GM12878 (cell line): ENCODE data around the gene EDEM3. TPM values are rescaled to one million over a fixed set of nuclear protein-coding genes. Genes with fewer than 3 reads are reported as not detected.

ENCODE experiments used
- ATAC-seq: fragments of 200-7000 bp; cut with Tn5 transposase; 3 replicates; pipeline ENCODE4 v1.9.1; 2020; ENCODE audit warnings: mild to moderate bottlenecking, moderate library complexity
- BruUV-seq: library from RNA; stranded (reverse); fragments of 400-500 nt; replicated peaks from 2 replicates; lab custom pipeline; 2021; lab: Mats Ljungman, UMichigan
- CTCF ChIA-PET: fragments of 300-600 bp; sonication (Branson Sonifier 250); formaldehyde crosslinking; extraction: SDS; loops from one replicate; lab custom pipeline; 2021; ENCODE audit warnings: inconsistent platforms; lab: Yijun Ruan, JAX
- POLR2A ChIA-PET: fragments of 350-600 bp; formaldehyde crosslinking; extraction: SDS; loops from one replicate; lab custom pipeline; 2021; ENCODE audit warnings: inconsistent platforms; lab: Charles Lee
- RAD21 ChIA-PET: fragments of 300-600 bp; sonication (Branson Sonifier 250); formaldehyde crosslinking; loops from one replicate; lab custom pipeline; 2023; ENCODE audit warnings: antibody characterized with exemption; ENCODE audit not compliant: unreplicated experiment; lab: Charles Lee
- SMC1A ChIA-PET: fragments of 300-600 bp; sonication (Branson Sonifier 250); formaldehyde crosslinking; loops from one replicate; lab custom pipeline; 2023; ENCODE audit not compliant: unreplicated experiment, uncharacterized antibody; lab: Charles Lee
- DNase-seq: peaks from one replicate; pipeline ENCODE4 v3.0.0-alpha.2; 2011; ENCODE audit warnings: low read depth, low spot score
- FAIRE-seq: peaks from 3 replicates; lab custom pipeline; 2011; peaks lifted over from hg19 to GRCh38; lab: Jason Lieb, UNC
- H2AFZ ChIP-seq: 2 replicates; pipeline ENCODE4 v1.6.0; 2011; ENCODE audit warnings: low read depth, low read length, control low read depth; ENCODE audit not compliant: control insufficient read depth
- H3K27ac ChIP-seq: 2 replicates; pipeline ENCODE4 v1.5.1; 2011; ENCODE audit warnings: control low read depth; ENCODE audit not compliant: control insufficient read depth, insufficient read depth
- H3K27me3 ChIP-seq, 2 experiments: replicated peaks in 1 of 2; 2 replicates each; pipeline versions ENCODE4 v1.6.0 to v1.6.1; 2011; ENCODE audit warnings: low read length in 1 of 2; ENCODE audit not compliant: control insufficient read depth in 2 of 2, insufficient read depth in 2 of 2
- H3K36me3 ChIP-seq, 2 experiments: 2 replicates each; pipeline ENCODE4 v1.5.1; 2011; ENCODE audit warnings: low read length in 1 of 2; ENCODE audit not compliant: control insufficient read depth in 2 of 2, insufficient read depth in 2 of 2
- H3K4me1 ChIP-seq: 2 replicates; pipeline ENCODE4 v1.6.1; 2011; ENCODE audit warnings: mild to moderate bottlenecking, low read length, moderate library complexity, mixed read lengths; ENCODE audit not compliant: control insufficient read depth, insufficient read depth
- H3K4me2 ChIP-seq: 2 replicates; pipeline ENCODE4 v1.6.0; 2011; ENCODE audit warnings: control low read depth; ENCODE audit not compliant: control insufficient read depth, insufficient read depth
- H3K4me3 ChIP-seq: fragments of 200-600 bp; sonication (generic); 2 replicates; pipeline ENCODE4 v1.5.1; 2016
- H3K79me2 ChIP-seq: 2 replicates; pipeline ENCODE4 v1.6.0; 2011; ENCODE audit warnings: low read length; ENCODE audit not compliant: control insufficient read depth, insufficient read depth
- H3K9ac ChIP-seq: 2 replicates; pipeline ENCODE4 v1.8.0; 2011; ENCODE audit warnings: low read length, control low read depth, mixed read lengths; ENCODE audit not compliant: control insufficient read depth, insufficient read depth
- H3K9me3 ChIP-seq: replicated peaks from 3 replicates; pipeline ENCODE4 v1.5.1; 2011; ENCODE audit warnings: mild to moderate bottlenecking, low read length; ENCODE audit not compliant: control insufficient read depth, insufficient read depth
- H4K20me1 ChIP-seq: 2 replicates; pipeline ENCODE4 v1.6.0; 2011; ENCODE audit not compliant: control insufficient read depth, insufficient read depth
- CBFB ChIP-seq: IDR thresholded peaks from 2 replicates; pipeline ENCODE4 v1.6.1; 2016; ENCODE audit warnings: antibody characterized with exemption, low read depth
- CREB1 ChIP-seq: IDR thresholded peaks from 2 replicates; pipeline ENCODE4 v1.6.1; 2012; ENCODE audit warnings: low read depth, mild to moderate bottlenecking, inconsistent platforms
- FOXK2 ChIP-seq: fragments of 450-650 bp; IDR thresholded peaks from 2 replicates; pipeline ENCODE4 v1.6.1; 2017; ENCODE audit warnings: mild to moderate bottlenecking, moderate library complexity
- NFXL1 ChIP-seq: fragments of 450-650 bp; IDR thresholded peaks from 2 replicates; pipeline ENCODE4 v1.6.1; 2017; ENCODE audit warnings: antibody characterized with exemption, mild to moderate bottlenecking, borderline replicate concordance
- SIN3A ChIP-seq: IDR thresholded peaks from 2 replicates; pipeline ENCODE4 v1.6.1; 2012; ENCODE audit warnings: low read depth, low read length, improper control_type of control experiment
- SIX5 ChIP-seq: IDR thresholded peaks from 2 replicates; pipeline ENCODE4 v1.6.1; 2011; ENCODE audit warnings: mild to moderate bottlenecking, low read depth, low read length, moderate library complexity; ENCODE audit not compliant: severe bottlenecking
- SMAD1 ChIP-seq: fragments of 450-650 bp; IDR thresholded peaks from 2 replicates; pipeline ENCODE4 v1.6.1; 2018; ENCODE audit warnings: mild to moderate bottlenecking, low read depth; ENCODE audit not compliant: partially characterized antibody
- SP1 ChIP-seq: IDR thresholded peaks from one replicate; pipeline ENCODE4 v1.6.1; 2011; ENCODE audit warnings: low read depth, low read length
- SREBF1 ChIP-seq: IDR thresholded peaks from 2 replicates; pipeline ENCODE4 v1.6.1; 2012; ENCODE audit warnings: mild to moderate bottlenecking, low read length
- WGBS: methylation state at CpG from one replicate; pipeline ENCODE4 v1.1.6; 2016; ENCODE audit warnings: low lambda C conversion rate; ENCODE audit not compliant: insufficient replicate concordance, insufficient coverage; ENCODE audit errors: missing lambda C conversion rate; 5-methylcytosine and 5-hydroxymethylcytosine counted together
- in situ Hi-C: fragments of 300-500 bp; cut with MboI; formaldehyde crosslinking; loops from 9 replicates; pipeline ENCODE4 v1.14.3; 2018; ENCODE audit warnings: mixed read lengths
- intact Hi-C: fragments of 100-400 bp; cut with micrococcal nuclease; formaldehyde crosslinking; loops from one replicate; pipeline ENCODE4 v1.14.2; 2022; ENCODE audit not compliant: unreplicated experiment
- polyA plus RNA-seq, 11 experiments: library from polyadenylated mRNA; depleted of rRNA in 4 of 11; unstranded in 6 of 11; stranded (reverse) in 5 of 11; fragments of >200 nt; fragmentation: Nextera tagmentation in 4 of 11; fragmentation: Illumina TruSeq in 1 of 11; extraction: Ambion mirVana in 4 of 11; extraction: Trizol in 1 of 11; gene quantifications; 1 replicate in 1 of 11; 2 replicates in 10 of 11; pipeline versions ENCODE4 v1.2.1 to v1.2.3, GENCODE V29; 2011 to 2016; ENCODE audit warnings: inconsistent platforms in 2 of 11, missing spikeins in 2 of 11, low read depth in 1 of 11
- total RNA-seq, 4 experiments: library from RNA; depleted of rRNA in 3 of 4; stranded (reverse); fragments of >200 nt in 3 of 4; fragmentation: Illumina TruSeq in 1 of 4; extraction: Trizol in 1 of 4; gene quantifications; 2 replicates each; pipeline versions ENCODE4 v1.2.1 to v1.2.3, GENCODE V29; 2013 to 2021
- TF ChIP-seq, protein P1 (sequence below): fragments of 150-350 bp; IDR thresholded peaks from 2 replicates; pipeline ENCODE4 v1.6.1; 2016; ENCODE audit warnings: low read depth, low read length
- TF ChIP-seq, protein P2 (sequence below): fragments of 450-650 bp; IDR thresholded peaks from 2 replicates; pipeline ENCODE4 v1.6.1; 2017; ENCODE audit warnings: antibody characterized with exemption, mild to moderate bottlenecking, moderate library complexity
- TF ChIP-seq, protein P3 (sequence below): fragments of 450-650 bp; IDR thresholded peaks from 2 replicates; pipeline ENCODE4 v1.6.1; 2017; ENCODE audit warnings: mild to moderate bottlenecking, low read depth, inconsistent platforms; ENCODE audit not compliant: poor library complexity, severe bottlenecking
- TF ChIP-seq, protein P4 (sequence below): IDR thresholded peaks from 2 replicates; pipeline ENCODE4 v1.6.1; 2011; ENCODE audit warnings: low read depth, mild to moderate bottlenecking, low read length, moderate library complexity, borderline replicate concordance; ENCODE audit errors: extremely low read depth

Gene EDEM3
- total and polyA plus RNA-seq, 10 of the 15 experiments (the other 5 are each of a cell fraction or from before 2014, with no cell fraction given): 6.4 to 19.3 (median 14.3) TPM

DNA sequence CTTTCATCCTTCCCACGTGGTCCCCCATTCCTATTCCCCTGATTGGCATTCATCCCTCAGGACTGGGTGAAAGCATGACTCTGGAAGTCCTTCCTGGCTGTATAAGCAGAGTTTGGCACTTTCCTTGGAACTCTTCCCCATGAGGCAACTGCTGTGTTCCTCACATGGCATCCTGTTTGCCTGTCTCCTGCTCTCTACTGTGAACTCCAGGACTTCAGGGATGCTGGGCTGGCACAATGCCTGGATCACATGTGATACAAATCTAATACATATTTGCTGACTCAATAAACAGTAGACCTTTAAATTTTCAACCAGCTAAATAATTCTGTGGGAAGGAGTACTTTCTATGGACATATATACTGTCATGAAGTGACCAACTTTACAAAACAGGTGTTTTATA lies 46.8 kb upstream of the EDEM3 start:
- H3K36me3 ChIP-seq: peaks cover 0 to 7% of the 10 kb centered on the region in 2 experiments; a peak in 1 of 4 replicates
- WGBS: 50% methylated on average over 1 of the region's 1 CpG
- POLR2A ChIA-PET: interaction anchor here (0.7 to 1.0 kb wide), 2 partner anchors 170 to 182 kb away, joined by 3 read pairs; no protein-coding TSS in a partner anchor
- H3K4me3 ChIP-seq: no peak overlapping the region
- no peaks in the 10 kb centered on the region for H3K27me3 ChIP-seq
- no peaks in the 10 kb centered on the region for H3K79me2 ChIP-seq
- no peaks in the 10 kb centered on the region for H4K20me1 ChIP-seq
- TF ChIP-seq SP1 (no peak), SREBF1 (no peak), NFXL1 (no peak), SIX5 (no peak), CBFB (no peak), FOXK2 (no peak), CREB1 (no peak), SIN3A (no peak), SMAD1 (no peak)
- TF ChIP-seq, protein P1, sequence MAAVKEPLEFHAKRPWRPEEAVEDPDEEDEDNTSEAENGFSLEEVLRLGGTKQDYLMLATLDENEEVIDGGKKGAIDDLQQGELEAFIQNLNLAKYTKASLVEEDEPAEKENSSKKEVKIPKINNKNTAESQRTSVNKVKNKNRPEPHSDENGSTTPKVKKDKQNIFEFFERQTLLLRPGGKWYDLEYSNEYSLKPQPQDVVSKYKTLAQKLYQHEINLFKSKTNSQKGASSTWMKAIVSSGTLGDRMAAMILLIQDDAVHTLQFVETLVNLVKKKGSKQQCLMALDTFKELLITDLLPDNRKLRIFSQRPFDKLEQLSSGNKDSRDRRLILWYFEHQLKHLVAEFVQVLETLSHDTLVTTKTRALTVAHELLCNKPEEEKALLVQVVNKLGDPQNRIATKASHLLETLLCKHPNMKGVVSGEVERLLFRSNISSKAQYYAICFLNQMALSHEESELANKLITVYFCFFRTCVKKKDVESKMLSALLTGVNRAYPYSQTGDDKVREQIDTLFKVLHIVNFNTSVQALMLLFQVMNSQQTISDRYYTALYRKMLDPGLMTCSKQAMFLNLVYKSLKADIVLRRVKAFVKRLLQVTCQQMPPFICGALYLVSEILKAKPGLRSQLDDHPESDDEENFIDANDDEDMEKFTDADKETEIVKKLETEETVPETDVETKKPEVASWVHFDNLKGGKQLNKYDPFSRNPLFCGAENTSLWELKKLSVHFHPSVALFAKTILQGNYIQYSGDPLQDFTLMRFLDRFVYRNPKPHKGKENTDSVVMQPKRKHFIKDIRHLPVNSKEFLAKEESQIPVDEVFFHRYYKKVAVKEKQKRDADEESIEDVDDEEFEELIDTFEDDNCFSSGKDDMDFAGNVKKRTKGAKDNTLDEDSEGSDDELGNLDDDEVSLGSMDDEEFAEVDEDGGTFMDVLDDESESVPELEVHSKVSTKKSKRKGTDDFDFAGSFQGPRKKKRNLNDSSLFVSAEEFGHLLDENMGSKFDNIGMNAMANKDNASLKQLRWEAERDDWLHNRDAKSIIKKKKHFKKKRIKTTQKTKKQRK: no peak
- TF ChIP-seq, protein P2, sequence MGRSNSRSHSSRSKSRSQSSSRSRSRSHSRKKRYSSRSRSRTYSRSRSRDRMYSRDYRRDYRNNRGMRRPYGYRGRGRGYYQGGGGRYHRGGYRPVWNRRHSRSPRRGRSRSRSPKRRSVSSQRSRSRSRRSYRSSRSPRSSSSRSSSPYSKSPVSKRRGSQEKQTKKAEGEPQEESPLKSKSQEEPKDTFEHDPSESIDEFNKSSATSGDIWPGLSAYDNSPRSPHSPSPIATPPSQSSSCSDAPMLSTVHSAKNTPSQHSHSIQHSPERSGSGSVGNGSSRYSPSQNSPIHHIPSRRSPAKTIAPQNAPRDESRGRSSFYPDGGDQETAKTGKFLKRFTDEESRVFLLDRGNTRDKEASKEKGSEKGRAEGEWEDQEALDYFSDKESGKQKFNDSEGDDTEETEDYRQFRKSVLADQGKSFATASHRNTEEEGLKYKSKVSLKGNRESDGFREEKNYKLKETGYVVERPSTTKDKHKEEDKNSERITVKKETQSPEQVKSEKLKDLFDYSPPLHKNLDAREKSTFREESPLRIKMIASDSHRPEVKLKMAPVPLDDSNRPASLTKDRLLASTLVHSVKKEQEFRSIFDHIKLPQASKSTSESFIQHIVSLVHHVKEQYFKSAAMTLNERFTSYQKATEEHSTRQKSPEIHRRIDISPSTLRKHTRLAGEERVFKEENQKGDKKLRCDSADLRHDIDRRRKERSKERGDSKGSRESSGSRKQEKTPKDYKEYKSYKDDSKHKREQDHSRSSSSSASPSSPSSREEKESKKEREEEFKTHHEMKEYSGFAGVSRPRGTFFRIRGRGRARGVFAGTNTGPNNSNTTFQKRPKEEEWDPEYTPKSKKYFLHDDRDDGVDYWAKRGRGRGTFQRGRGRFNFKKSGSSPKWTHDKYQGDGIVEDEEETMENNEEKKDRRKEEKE: no peak
- TF ChIP-seq, protein P3, sequence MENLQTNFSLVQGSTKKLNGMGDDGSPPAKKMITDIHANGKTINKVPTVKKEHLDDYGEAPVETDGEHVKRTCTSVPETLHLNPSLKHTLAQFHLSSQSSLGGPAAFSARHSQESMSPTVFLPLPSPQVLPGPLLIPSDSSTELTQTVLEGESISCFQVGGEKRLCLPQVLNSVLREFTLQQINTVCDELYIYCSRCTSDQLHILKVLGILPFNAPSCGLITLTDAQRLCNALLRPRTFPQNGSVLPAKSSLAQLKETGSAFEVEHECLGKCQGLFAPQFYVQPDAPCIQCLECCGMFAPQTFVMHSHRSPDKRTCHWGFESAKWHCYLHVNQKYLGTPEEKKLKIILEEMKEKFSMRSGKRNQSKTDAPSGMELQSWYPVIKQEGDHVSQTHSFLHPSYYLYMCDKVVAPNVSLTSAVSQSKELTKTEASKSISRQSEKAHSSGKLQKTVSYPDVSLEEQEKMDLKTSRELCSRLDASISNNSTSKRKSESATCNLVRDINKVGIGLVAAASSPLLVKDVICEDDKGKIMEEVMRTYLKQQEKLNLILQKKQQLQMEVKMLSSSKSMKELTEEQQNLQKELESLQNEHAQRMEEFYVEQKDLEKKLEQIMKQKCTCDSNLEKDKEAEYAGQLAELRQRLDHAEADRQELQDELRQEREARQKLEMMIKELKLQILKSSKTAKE: no peak
- TF ChIP-seq, protein P4, sequence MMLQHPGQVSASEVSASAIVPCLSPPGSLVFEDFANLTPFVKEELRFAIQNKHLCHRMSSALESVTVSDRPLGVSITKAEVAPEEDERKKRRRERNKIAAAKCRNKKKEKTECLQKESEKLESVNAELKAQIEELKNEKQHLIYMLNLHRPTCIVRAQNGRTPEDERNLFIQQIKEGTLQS: no peak
- in situ Hi-C loops (loop anchor here (10.0 kb wide), 1 partner anchor 893 kb away; no protein-coding TSS in a partner anchor), intact Hi-C loops (loop anchor here (10.0 kb wide), 1 partner anchor 873 kb away; no protein-coding TSS in a partner anchor)
- peaks cover 7% of the 10 kb centered on the region for H3K4me1 ChIP-seq
- SMC1A ChIA-PET: interaction anchor here (1.1 to 3.3 kb wide), 4 partner anchors 141 to 469 kb away, joined by 3 to 28 read pairs (median 4); no protein-coding TSS in a partner anchor
- H3K27ac ChIP-seq: no peak overlapping the region
- no peak for FAIRE-seq
- CTCF ChIA-PET: interaction anchor here (1.1 to 3.6 kb wide), 3 partner anchors 171 to 182 kb away, joined by 3 to 35 read pairs (median 5); no protein-coding TSS in a partner anchor
- BruUV-seq: no TSS peak
- H3K9ac ChIP-seq: no peak overlapping the region
- H3K4me2 ChIP-seq: no peak overlapping the region
- no peak for DNase-seq
- H3K9me3 ChIP-seq: no peaks in the 10 kb centered on the region
- no peak overlapping the region for H2AFZ ChIP-seq
- ATAC-seq: no peak
- RAD21 ChIA-PET: interaction anchor here (1.4 kb wide), 1 partner anchor 369 kb away, joined by 3 read pairs; no protein-coding TSS in a partner anchor
